Keratinocyte (primary cell): ENCODE measurements around the gene MPC1. TPM values are rescaled to one million over a fixed set of nuclear protein-coding genes. Genes with fewer than 3 reads are reported as not detected.
A peak's percentile ranks its signal among the peaks of the same experiment; 100 is the strongest.

Experiments
- DNase-seq: peaks from one replicate; pipeline ENCODE4 v3.0.0-alpha.2; 2011; ENCODE audit warnings: low read depth, missing footprints, low spot score
- FAIRE-seq: peaks from 2 replicates; lab custom pipeline; 2011; peaks lifted over from hg19 to GRCh38; lab: Jason Lieb, UNC
- H2AFZ ChIP-seq: 2 replicates; pipeline ENCODE4 v1.6.0; 2012; ENCODE audit warnings: low read length, control low read depth, inconsistent platforms; ENCODE audit not compliant: control insufficient read depth
- H3K27ac ChIP-seq: 2 replicates; pipeline ENCODE4 v1.5.1; 2011; ENCODE audit warnings: low read length; ENCODE audit not compliant: control insufficient read depth, insufficient read depth
- H3K27me3 ChIP-seq: 3 replicates; pipeline ENCODE4 v1.6.0; 2011; ENCODE audit warnings: low read length; ENCODE audit not compliant: control insufficient read depth, insufficient read depth; ENCODE audit errors: extremely low read depth
- H3K36me3 ChIP-seq, 2 experiments: 2 replicates in 1 of 2; 3 replicates in 1 of 2; pipeline ENCODE4 v1.5.1; 2011; ENCODE audit warnings: low read length in 2 of 2, mild to moderate bottlenecking in 1 of 2; ENCODE audit not compliant: control insufficient read depth in 2 of 2, insufficient read depth in 2 of 2; ENCODE audit errors: extremely low read depth in 1 of 2
- H3K4me1 ChIP-seq: 3 replicates; pipeline ENCODE4 v1.5.1; 2011; ENCODE audit warnings: low read length; ENCODE audit not compliant: control insufficient read depth, insufficient read depth; ENCODE audit errors: extremely low read depth
- H3K4me2 ChIP-seq: 3 replicates; pipeline ENCODE4 v1.6.0; 2011; ENCODE audit warnings: low read depth, low read length; ENCODE audit not compliant: control insufficient read depth, insufficient read depth; ENCODE audit errors: extremely low read depth
- H3K4me3 ChIP-seq, 3 experiments: fragments of 200-600 bp in 1 of 3; sonication (generic) in 1 of 3; 2 replicates in 2 of 3; 3 replicates in 1 of 3; pipeline ENCODE4 v1.5.1; 2011 to 2016; ENCODE audit warnings: low read length in 3 of 3, mild to moderate bottlenecking in 3 of 3, control low read depth in 2 of 3, inconsistent platforms in 1 of 3, low read depth in 1 of 3, mixed read lengths in 1 of 3, mixed run types in 1 of 3, moderate library complexity in 1 of 3; ENCODE audit not compliant: control insufficient read depth in 2 of 3, insufficient read depth in 2 of 3; ENCODE audit errors: extremely low read depth in 1 of 3
- H3K79me2 ChIP-seq: 2 replicates; pipeline ENCODE4 v1.6.0; 2012; ENCODE audit warnings: low read length; ENCODE audit not compliant: control insufficient read depth, insufficient read depth
- H3K9ac ChIP-seq: 3 replicates; pipeline ENCODE4 v1.6.0; 2011; ENCODE audit warnings: low read length; ENCODE audit not compliant: control insufficient read depth, insufficient read depth; ENCODE audit errors: extremely low read depth
- H3K9me1 ChIP-seq: 3 replicates; pipeline ENCODE4 v1.6.0; 2011; ENCODE audit warnings: low read length; ENCODE audit not compliant: control insufficient read depth, insufficient read depth; ENCODE audit errors: extremely low read depth
- H3K9me3 ChIP-seq: 2 replicates; pipeline ENCODE4 v1.5.1; 2012; ENCODE audit warnings: low read depth, low read length; ENCODE audit not compliant: control insufficient read depth
- H4K20me1 ChIP-seq: 3 replicates; pipeline ENCODE4 v1.6.0; 2011; ENCODE audit warnings: low read length; ENCODE audit not compliant: control insufficient read depth, insufficient read depth; ENCODE audit errors: extremely low read depth
- EZH2 ChIP-seq: IDR thresholded peaks from one replicate; pipeline ENCODE4 v1.6.1; 2012; ENCODE audit warnings: inconsistent platforms, mild to moderate bottlenecking, low read length, moderate library complexity
- dilution Hi-C: fragments of 300-500 bp; cut with MboI; formaldehyde crosslinking; loops from one replicate; pipeline ENCODE4 v1.7.0; 2020; ENCODE audit warnings: low sequenced_read_pairs; ENCODE audit not compliant: extremely low pct_ligation_motif_present
- polyA plus RNA-seq, 5 experiments: library from polyadenylated mRNA; depleted of rRNA in 3 of 5; stranded (reverse) in 3 of 5; stranded (forward) in 1 of 5; unstranded in 1 of 5; fragments of >200 nt; gene quantifications; 1 replicate in 1 of 5; 2 replicates in 3 of 5; 3 replicates in 1 of 5; pipeline versions ENCODE4 v1.2.1 to v1.2.3, GENCODE V29; 2011 to 2012; ENCODE audit warnings: missing spikeins in 2 of 5, low read depth in 1 of 5, low replicate concordance in 1 of 5
- TF ChIP-seq, protein P1 (sequence below), 3 experiments: IDR thresholded peaks in 1 of 3; conservative IDR thresholded peaks in 1 of 3; optimal IDR thresholded peaks in 1 of 3; 2 replicates in 2 of 3; 3 replicates in 1 of 3; pipeline versions ENCODE3 to v1.5.1; 2011; ENCODE audit warnings: low read length in 3 of 3, mild to moderate bottlenecking in 3 of 3, moderate library complexity in 2 of 3, control low read depth in 1 of 3, inconsistent platforms in 1 of 3; ENCODE audit not compliant: insufficient read depth in 2 of 3; ENCODE audit errors: extremely low read depth in 1 of 3

The MPC1 gene
- polyA plus RNA-seq, 1 donor (not counting 4 experiments of a cell fraction or from before 2014, with no cell fraction given) = 26.4 TPM

DNA sequence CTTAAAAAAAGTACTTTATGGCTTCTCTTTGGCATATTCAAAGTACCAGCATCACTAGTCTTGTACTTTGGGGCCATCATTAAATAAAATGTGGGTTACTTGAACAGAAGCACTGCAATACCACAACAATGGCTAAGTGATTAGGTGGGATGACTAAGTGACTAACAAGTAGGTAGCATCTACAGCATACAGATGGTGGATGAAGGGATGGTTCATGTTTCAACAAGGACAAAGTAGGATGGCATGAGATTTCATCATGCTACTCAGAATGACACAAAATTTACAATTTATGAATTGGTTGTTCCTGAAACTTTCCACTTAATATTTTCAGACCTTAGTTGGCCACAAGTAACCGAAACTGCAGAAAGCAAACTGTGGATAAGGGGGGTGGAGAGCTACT, 7.7 kb downstream of the MPC1 start:
- H3K9me3 ChIP-seq = no peaks in the 10 kb centered on the region
- no peak overlapping the region for H2AFZ ChIP-seq
- peak; percentile 52 for FAIRE-seq
- no peaks in the 10 kb centered on the region for H4K20me1 ChIP-seq
- no peak overlapping the region for H3K9ac ChIP-seq
- dilution Hi-C loops = no loop called here
- H3K36me3 ChIP-seq = no peaks in the 10 kb centered on the region
- no peak for DNase-seq
- H3K4me1 ChIP-seq = no peaks in the 10 kb centered on the region
- H3K27me3 ChIP-seq = no peaks in the 10 kb centered on the region
- no peaks in the 10 kb centered on the region for H3K79me2 ChIP-seq
- no peaks in the 10 kb centered on the region for H3K9me1 ChIP-seq
- H3K4me3 ChIP-seq = no peak overlapping the region
- H3K4me2 ChIP-seq = no peak overlapping the region
- H3K27ac ChIP-seq = no peak overlapping the region
- TF ChIP-seq EZH2 = no peak
- TF ChIP-seq, protein P1, sequence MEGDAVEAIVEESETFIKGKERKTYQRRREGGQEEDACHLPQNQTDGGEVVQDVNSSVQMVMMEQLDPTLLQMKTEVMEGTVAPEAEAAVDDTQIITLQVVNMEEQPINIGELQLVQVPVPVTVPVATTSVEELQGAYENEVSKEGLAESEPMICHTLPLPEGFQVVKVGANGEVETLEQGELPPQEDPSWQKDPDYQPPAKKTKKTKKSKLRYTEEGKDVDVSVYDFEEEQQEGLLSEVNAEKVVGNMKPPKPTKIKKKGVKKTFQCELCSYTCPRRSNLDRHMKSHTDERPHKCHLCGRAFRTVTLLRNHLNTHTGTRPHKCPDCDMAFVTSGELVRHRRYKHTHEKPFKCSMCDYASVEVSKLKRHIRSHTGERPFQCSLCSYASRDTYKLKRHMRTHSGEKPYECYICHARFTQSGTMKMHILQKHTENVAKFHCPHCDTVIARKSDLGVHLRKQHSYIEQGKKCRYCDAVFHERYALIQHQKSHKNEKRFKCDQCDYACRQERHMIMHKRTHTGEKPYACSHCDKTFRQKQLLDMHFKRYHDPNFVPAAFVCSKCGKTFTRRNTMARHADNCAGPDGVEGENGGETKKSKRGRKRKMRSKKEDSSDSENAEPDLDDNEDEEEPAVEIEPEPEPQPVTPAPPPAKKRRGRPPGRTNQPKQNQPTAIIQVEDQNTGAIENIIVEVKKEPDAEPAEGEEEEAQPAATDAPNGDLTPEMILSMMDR (optimal IDR thresholded peaks at IDR 0.05 in 1 of 3, IDR thresholded peaks at IDR 0.05 in 1 of 3, conservative IDR thresholded peaks at IDR 0.05 in 1 of 3; ENCODE audit: extremely low read depth in 1 of 3, insufficient read depth in 2 of 3, low read length in 3 of 3) = no peak

DNA sequence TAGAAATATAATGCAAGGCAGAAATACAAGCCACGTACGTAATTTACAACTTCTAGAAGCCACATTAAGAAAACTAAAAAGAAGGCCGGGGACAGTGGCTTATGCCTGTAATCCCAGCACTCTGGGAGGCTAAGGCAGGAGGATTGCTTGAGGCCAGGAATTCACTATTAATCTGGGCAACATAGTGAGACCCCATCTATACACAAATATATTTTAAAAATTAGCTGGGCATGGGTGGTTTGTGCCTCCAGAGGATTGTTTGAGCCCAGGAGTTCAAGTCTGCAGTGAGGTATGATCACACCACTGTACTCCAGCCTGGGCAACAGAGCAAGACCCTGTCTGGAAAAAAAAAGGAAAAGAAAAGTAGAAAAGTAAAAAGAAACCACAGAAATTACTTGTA, 12.3 kb downstream of the MPC1 start:
- no peak overlapping the region for H3K9ac ChIP-seq
- no peak overlapping the region for H3K4me3 ChIP-seq
- H3K36me3 ChIP-seq = no peaks in the 10 kb centered on the region
- no peak overlapping the region for H3K27ac ChIP-seq
- H3K27me3 ChIP-seq = no peaks in the 10 kb centered on the region
- no peak for TF ChIP-seq EZH2
- TF ChIP-seq, protein P1 (optimal IDR thresholded peaks at IDR 0.05 in 1 of 3, IDR thresholded peaks at IDR 0.05 in 1 of 3, conservative IDR thresholded peaks at IDR 0.05 in 1 of 3; ENCODE audit: extremely low read depth in 1 of 3, insufficient read depth in 2 of 3, low read length in 3 of 3) = no peak
- H4K20me1 ChIP-seq = no peaks in the 10 kb centered on the region
- FAIRE-seq (no peak), DNase-seq (no peak)
- no peaks in the 10 kb centered on the region for H3K4me1 ChIP-seq
- no peak overlapping the region for H2AFZ ChIP-seq
- H3K4me2 ChIP-seq = no peak overlapping the region
- no peaks in the 10 kb centered on the region for H3K9me3 ChIP-seq
- H3K79me2 ChIP-seq = no peaks in the 10 kb centered on the region
- H3K9me1 ChIP-seq = no peaks in the 10 kb centered on the region
- dilution Hi-C loops = no loop called here
